HG03108 (cell line): ENCODE results near the gene HOXD1.

ENCODE experiments used
- ATAC-seq: cut with Tn5 transposase; IDR thresholded peaks from one replicate; pipeline ENCODE4 v1.9.1; 2021; ENCODE audit warnings: moderate library complexity; ENCODE audit not compliant: unreplicated experiment

HOXD1 gene

GRCh38 chr2:176164611-176165369, 23.7 kb upstream of the HOXD1 start:
- ATAC-seq, result no peak

GRCh38 chr2:176165370-176166050, 23.0 kb upstream of the HOXD1 start:
- no peak for ATAC-seq

GRCh38 chr2:176166272-176166671, 22.2 kb upstream of the HOXD1 start:
- ATAC-seq, result no peak

GRCh38 chr2:176167398-176167797, 21.1 kb upstream of the HOXD1 start:
- no peak for ATAC-seq

GRCh38 chr2:176169181-176169580, 19.3 kb upstream of the HOXD1 start:
- no peak for ATAC-seq

GRCh38 chr2:176169711-176170110, 18.8 kb upstream of the HOXD1 start:
- no peak for ATAC-seq

GRCh38 chr2:176170602-176171305, 17.7 kb upstream of the HOXD1 start:
- no peak for ATAC-seq

- ATAC-seq, result no peak
Measured at GRCh38 chr2:176171351-176172006, 17.0 kb upstream of the HOXD1 start.

- ATAC-seq, result no peak
Measured at GRCh38 chr2:176172007-176172894, 16.2 kb upstream of the HOXD1 start.

- ATAC-seq, result no peak
Measured at GRCh38 chr2:176172895-176173566, 15.4 kb upstream of the HOXD1 start.

- ATAC-seq, result no peak
Measured at GRCh38 chr2:176173567-176174381, 14.7 kb upstream of the HOXD1 start.

- no peak for ATAC-seq
Measured at GRCh38 chr2:176174382-176174823, 14.1 kb upstream of the HOXD1 start.

- no peak for ATAC-seq
Measured at GRCh38 chr2:176174824-176175708, 13.4 kb upstream of the HOXD1 start.

GRCh38 chr2:176175709-176176607, 12.5 kb upstream of the HOXD1 start:
- ATAC-seq, result no peak

GRCh38 chr2:176177580-176178037, 10.9 kb upstream of the HOXD1 start:
- no peak for ATAC-seq

GRCh38 chr2:176178038-176178756, 10.3 kb upstream of the HOXD1 start:
- no peak for ATAC-seq
